ENCODE results near the gene KRT72.

- TF ChIP-seq CTCF (IDR thresholded peaks at IDR 0.05) (no peak), POLR2A (IDR thresholded peaks at IDR 0.05) (no peak)
Measured at GRCh38 chr12:52627395-52628110, 26.3 kb upstream of the KRT72 start.
